Nucleus accumbens (tissue), 56 donors: ENCODE results near the gene IRF4.

Experiments
- DNase-seq, 56 donors: peaks; one replicate each; lab custom pipeline; 2025; lab: John Stamatoyannopoulos, UW

IRF4 gene

GRCh38 chr6:452301-453067, 60.9 kb downstream of the IRF4 start:
- DNase-seq, result peak in 4 of 56 donors; percentile 13 to 35 (median 32)

- DNase-seq, result peak in 53 of 56 donors; percentile 15 to 89 (median 69)
These were observed 61.6 kb downstream of the IRF4 start for GRCh38 chr6:453152-453551.

GRCh38 chr6:454148-454991, 62.8 kb downstream of the IRF4 start:
- no peak for DNase-seq

- no peak for DNase-seq
These were observed 63.5 kb downstream of the IRF4 start for GRCh38 chr6:455006-455585.

GRCh38 chr6:455835-456234, 64.3 kb downstream of the IRF4 start:
- DNase-seq, result no peak

- DNase-seq, result no peak
These were observed 64.9 kb downstream of the IRF4 start for GRCh38 chr6:456358-456867.

GRCh38 chr6:456887-457286, 65.3 kb downstream of the IRF4 start:
- no peak for DNase-seq
